Glomerular visceral epithelial cell (primary cell): ENCODE measurements around the gene ZNF677.
"Not testable (repeated sequence)": the region's sequence is repeated elsewhere in the genome, so short reads cannot be mapped to it uniquely, and the experiment has no call there.

Experiments used
- DNase-seq: peaks from one replicate; pipeline ENCODE4 v3.0.0-alpha.2; 2016; ENCODE audit errors: extremely low spot score

Gene ZNF677

GRCh38 chr19:53193535-53194222, 61.0 kb downstream of the ZNF677 start:
- DNase-seq = no peak

GRCh38 chr19:53192771-53193534, 61.7 kb downstream of the ZNF677 start, which contains the start of gene ZNF665:
TSS of gene ZNF665 (minus strand) at chr19:53193358. CDS start at chr19:53182898, 10,460 bp downstream.
- DNase-seq = no peak

- no peak for DNase-seq
Measured at GRCh38 chr19:53190253-53190652, 64.4 kb downstream of the ZNF677 start.

- DNase-seq = not testable (repeated sequence)
Measured at GRCh38 chr19:53189691-53190198, 64.9 kb downstream of the ZNF677 start.
